GM12873 (cell line): ENCODE results near the gene SDC3.

Experiments used
- CTCF ChIP-seq: IDR thresholded peaks from 2 replicates; pipeline ENCODE4 v1.5.1; 2012; ENCODE audit warnings: low read depth, mild to moderate bottlenecking, moderate library complexity, low read length, control low read depth; ENCODE audit not compliant: insufficient read depth; ENCODE audit errors: missing control alignments

SDC3 gene

GRCh38 chr1:30908696-30909364 lies at the start of gene SDC3:
Gene SDC3, minus strand, starts transcription at chr1:30908758. Its CDS starts 172 bp downstream, at chr1:30908586.
- no peak for TF ChIP-seq CTCF

DNA sequence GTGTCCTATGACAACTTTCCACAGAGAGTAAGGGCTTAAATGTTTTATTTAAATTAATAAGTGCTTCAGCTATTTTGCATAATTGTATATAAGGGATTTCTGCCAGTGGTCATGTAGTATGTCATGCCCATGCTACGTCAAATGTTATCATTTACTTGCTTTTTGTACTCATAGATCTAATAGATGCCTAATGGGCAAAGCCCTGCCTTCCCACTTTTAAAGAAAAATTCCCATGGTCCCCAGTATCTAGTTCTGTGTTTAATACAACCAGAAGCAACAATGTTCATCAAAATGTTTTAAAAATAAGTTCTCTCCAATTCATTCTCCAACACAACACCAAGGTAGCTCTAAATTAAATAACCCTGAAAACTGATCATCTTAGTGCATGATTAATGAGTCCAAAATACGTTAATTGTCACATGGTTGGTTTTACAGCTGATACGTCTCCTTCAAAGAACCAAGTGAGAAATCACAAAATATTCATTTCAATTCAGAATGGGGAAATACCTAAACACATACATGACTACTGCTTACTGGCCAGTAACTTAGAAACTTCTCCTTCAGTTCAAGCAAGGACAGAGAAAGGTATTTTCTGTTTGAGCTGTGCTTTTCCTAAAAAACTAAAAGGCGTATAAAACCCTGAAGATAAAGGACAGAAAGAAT lies 49.1 kb upstream of the SDC3 start:
- no peak for TF ChIP-seq CTCF

DNA sequence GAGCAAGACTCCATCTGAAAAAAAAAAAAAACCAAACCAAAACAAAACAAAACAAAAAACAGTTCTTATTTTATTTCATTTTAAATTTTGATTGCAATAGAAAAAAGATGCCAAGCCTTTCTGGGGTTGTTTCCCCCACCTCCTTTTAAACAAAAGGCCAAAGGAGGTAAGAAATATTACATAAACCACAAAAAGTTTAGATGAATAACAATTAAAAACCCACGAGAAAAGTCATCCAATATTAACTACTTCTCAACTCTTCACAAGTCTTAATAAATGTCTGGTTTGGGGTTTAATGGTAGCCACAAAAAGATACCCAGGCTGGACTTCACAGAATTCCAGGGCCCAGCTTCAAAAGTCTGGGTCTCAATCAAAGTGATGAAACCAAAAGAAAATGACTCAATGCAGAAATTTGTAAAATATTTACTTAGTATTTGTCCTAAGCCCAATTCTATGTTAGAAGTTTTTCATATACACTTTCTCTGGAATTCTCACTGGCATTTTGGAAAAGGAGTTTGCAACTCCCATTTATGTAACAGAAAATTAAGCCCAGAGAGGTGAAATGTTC lies 47.0 kb upstream of the SDC3 start:
- no peak for TF ChIP-seq CTCF

GRCh38 chr1:30953685-30954084 lies 45.1 kb upstream of the SDC3 start:
- TF ChIP-seq CTCF: no peak

DNA sequence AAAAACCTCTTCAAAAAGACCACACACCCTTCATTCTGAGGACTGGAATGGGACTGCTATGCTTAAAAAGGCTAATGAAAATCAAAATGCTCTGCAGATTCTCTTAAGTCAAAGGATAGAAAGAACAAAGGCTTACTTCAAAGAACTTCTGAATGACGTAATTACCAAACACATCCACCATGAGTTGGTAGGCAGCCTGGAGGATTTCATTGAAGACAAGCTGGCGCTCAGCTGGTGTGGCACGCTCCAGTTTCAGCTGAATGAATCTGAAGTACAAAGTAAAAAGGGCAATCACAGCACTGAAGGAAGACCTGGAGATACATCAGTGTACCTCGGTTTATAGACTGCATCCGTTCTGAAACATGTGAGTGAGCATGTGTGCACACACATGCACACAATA lies 43.5 kb upstream of the SDC3 start:
- no peak for TF ChIP-seq CTCF

GRCh38 chr1:30950700-30951099 lies 42.1 kb upstream of the SDC3 start:
- no peak for TF ChIP-seq CTCF

GRCh38 chr1:30950053-30950452 lies 41.5 kb upstream of the SDC3 start:
- TF ChIP-seq CTCF: no peak
